HEK293T (cell line): ENCODE measurements around the gene TNFSF10.

Experiments
- CTCF ChIA-PET: fragments of 350-600 bp; formaldehyde crosslinking; extraction: SDS; loops from one replicate; lab custom pipeline; 2021; ENCODE audit warnings: antibody characterized with exemption, inconsistent platforms; lab: Yijun Ruan, JAX
- POLR2A ChIA-PET: fragments of 350-600 bp; formaldehyde crosslinking; extraction: SDS; loops from one replicate; lab custom pipeline; 2020; ENCODE audit warnings: antibody characterized with exemption, inconsistent platforms; lab: Yijun Ruan, JAX
- DNase-seq: peaks from one replicate; pipeline ENCODE4 v3.0.0; 2012; ENCODE audit warnings: mixed read lengths; ENCODE audit errors: extremely low spot score
- ARNT ChIP-seq: fragments of 450-650 bp; IDR thresholded peaks from 2 replicates; pipeline ENCODE4 v1.6.1; 2017; ENCODE audit warnings: mild to moderate bottlenecking
- BHLHE40 ChIP-seq: fragments of 450-650 bp; IDR thresholded peaks from 2 replicates; pipeline ENCODE4 v1.6.1; 2016; ENCODE audit warnings: mild to moderate bottlenecking, moderate library complexity, borderline replicate concordance
- CTBP1 ChIP-seq: fragments of 450-650 bp; IDR thresholded peaks from 2 replicates; pipeline ENCODE4 v1.6.1; 2016; ENCODE audit warnings: borderline replicate concordance
- ELF4 ChIP-seq: fragments of 450-650 bp; IDR thresholded peaks from 2 replicates; pipeline ENCODE4 v1.6.1; 2017; ENCODE audit warnings: antibody characterized with exemption
- FOXA1 ChIP-seq: fragments of 450-650 bp; IDR thresholded peaks from 2 replicates; pipeline ENCODE4 v1.6.1; 2016; ENCODE audit warnings: mild to moderate bottlenecking
- FOXK2 ChIP-seq: fragments of 450-650 bp; IDR thresholded peaks from 2 replicates; pipeline ENCODE4 v1.6.1; 2016; ENCODE audit warnings: mild to moderate bottlenecking
- FOXM1 ChIP-seq: fragments of 450-650 bp; IDR thresholded peaks from 2 replicates; pipeline ENCODE4 v1.6.1; 2017; ENCODE audit warnings: mild to moderate bottlenecking, borderline replicate concordance
- HDGF ChIP-seq: fragments of 450-650 bp; IDR thresholded peaks from 2 replicates; pipeline ENCODE4 v1.6.1; 2017; ENCODE audit warnings: antibody characterized with exemption, borderline replicate concordance
- L3MBTL2 ChIP-seq: fragments of 450-650 bp; conservative IDR thresholded peaks from 2 replicates; pipeline ENCODE4 v1.6.1; 2016; ENCODE audit warnings: mild to moderate bottlenecking
- LEF1 ChIP-seq: fragments of 450-650 bp; IDR thresholded peaks from 2 replicates; pipeline ENCODE4 v1.6.1; 2017; ENCODE audit warnings: mild to moderate bottlenecking, borderline replicate concordance
- NFRKB ChIP-seq: fragments of 450-650 bp; IDR thresholded peaks from 2 replicates; pipeline ENCODE4 v1.6.1; 2016; ENCODE audit warnings: mild to moderate bottlenecking, moderate library complexity
- PKNOX1 ChIP-seq: fragments of 450-650 bp; IDR thresholded peaks from 2 replicates; pipeline ENCODE4 v1.6.1; 2016
- SP1 ChIP-seq: fragments of 450-650 bp; IDR thresholded peaks from 2 replicates; pipeline ENCODE4 v1.6.1; 2017
- SUZ12 ChIP-seq: fragments of 450-650 bp; IDR thresholded peaks from 2 replicates; pipeline ENCODE4 v1.6.1; 2016; ENCODE audit warnings: mild to moderate bottlenecking
- TARDBP ChIP-seq: fragments of 450-650 bp; IDR thresholded peaks from 2 replicates; pipeline ENCODE4 v1.6.1; 2016
- ZNF384 ChIP-seq: fragments of 450-650 bp; IDR thresholded peaks from 2 replicates; pipeline ENCODE4 v1.6.1; 2016

Gene TNFSF10

GRCh38 chr3:172471903-172472302 is 51.3 kb downstream of the TNFSF10 start:
- POLR2A ChIA-PET = interaction anchor here (0.6 kb wide), 1 partner anchor 249 kb away, joined by 4 read pairs; no protein-coding TSS in a partner anchor
- CTCF ChIA-PET = interaction anchor here (0.5 kb wide), 1 partner anchor 41 kb away, joined by 5 read pairs; no protein-coding TSS in a partner anchor
- DNase-seq = no peak
- TF ChIP-seq CTBP1 = no peak
- TF ChIP-seq BHLHE40 = no peak
- TF ChIP-seq L3MBTL2 = no peak
- TF ChIP-seq SUZ12 = no peak
- TF ChIP-seq FOXM1 = no peak
- TF ChIP-seq FOXK2 = no peak
- TF ChIP-seq ARNT = no peak
- TF ChIP-seq LEF1 = no peak
- TF ChIP-seq NFRKB = no peak
- TF ChIP-seq TARDBP = no peak
- no peak for TF ChIP-seq FOXA1
- TF ChIP-seq HDGF = no peak
- TF ChIP-seq ELF4 = no peak
- TF ChIP-seq SP1 = no peak
- TF ChIP-seq PKNOX1 = no peak

- TF ChIP-seq LEF1 (no peak), CTBP1 (no peak), HDGF (no peak), ELF4 (no peak), NFRKB (no peak), FOXA1 (no peak), PKNOX1 (no peak), ZNF384 (no peak), L3MBTL2 (no peak), FOXK2 (no peak), FOXM1 (no peak), TARDBP (no peak), BHLHE40 (no peak), SP1 (no peak), ARNT (no peak), SUZ12 (no peak)
- ChIA-PET CTCF (interaction anchor here (0.9 kb wide), 1 partner anchor 9 kb away, joined by 3 read pairs; no protein-coding TSS in a partner anchor), POLR2A (no interaction called here)
- DNase-seq = no peak
Measured at GRCh38 chr3:172470588-172470987, 52.6 kb downstream of the TNFSF10 start.

GRCh38 chr3:172467170-172467824 is 55.9 kb downstream of the TNFSF10 start:
- POLR2A ChIA-PET = no interaction called here
- TF ChIP-seq BHLHE40 (no peak), FOXA1 (no peak), SP1 (no peak), HDGF (no peak)
- CTCF ChIA-PET = interaction anchor here (0.8 kb wide), 1 partner anchor 10 kb away, joined by 3 read pairs; no protein-coding TSS in a partner anchor
- DNase-seq = no peak

GRCh38 chr3:172466553-172467130 is 56.6 kb downstream of the TNFSF10 start:
- TF ChIP-seq BHLHE40 (no peak), ARNT (no peak), NFRKB (no peak), TARDBP (no peak)
- DNase-seq = no peak
- ChIA-PET POLR2A (no interaction called here), CTCF (interaction anchor here (0.8 kb wide), 1 partner anchor 10 kb away, joined by 3 read pairs; no protein-coding TSS in a partner anchor)

- no peak for TF ChIP-seq L3MBTL2
- no peak for TF ChIP-seq FOXK2
- no peak for TF ChIP-seq SP1
- no peak for TF ChIP-seq PKNOX1
- no peak for TF ChIP-seq SUZ12
- no peak for TF ChIP-seq LEF1
- no peak for TF ChIP-seq HDGF
- no peak for TF ChIP-seq ZNF384
- ChIA-PET CTCF (no interaction called here), POLR2A (no interaction called here)
- DNase-seq = no peak
Measured at GRCh38 chr3:172465281-172465680, 57.9 kb downstream of the TNFSF10 start.

- ChIA-PET POLR2A (no interaction called here), CTCF (no interaction called here)
- no peak for DNase-seq
- no peak for TF ChIP-seq ELF4
- TF ChIP-seq NFRKB = no peak
- TF ChIP-seq FOXA1 = no peak
- no peak for TF ChIP-seq HDGF
- TF ChIP-seq SP1 = no peak
- TF ChIP-seq SUZ12 = no peak
- TF ChIP-seq FOXM1 = no peak
- no peak for TF ChIP-seq LEF1
- no peak for TF ChIP-seq ZNF384
- TF ChIP-seq L3MBTL2 = no peak
- TF ChIP-seq TARDBP = no peak
- no peak for TF ChIP-seq ARNT
- no peak for TF ChIP-seq FOXK2
- no peak for TF ChIP-seq PKNOX1
- no peak for TF ChIP-seq BHLHE40
- no peak for TF ChIP-seq CTBP1
Measured at GRCh38 chr3:172464306-172464705, 58.9 kb downstream of the TNFSF10 start.
